ENCODE measurements around the gene CACNA2D4. TPM values are rescaled to one million over a fixed set of nuclear protein-coding genes. Genes with fewer than 3 reads are reported as not detected.

Gene CACNA2D4
- total RNA-seq, 1 donor: 0.72 TPM

- peaks cover 31% of the 10 kb centered on the region for H3K4me1 ChIP-seq (ENCODE audit: insufficient read depth, low read length)
- H3K4me2 ChIP-seq (ENCODE audit: insufficient read depth, low read length): peak overlapping the region; percentile 50
- peak; percentile 91 for DNase-seq (ENCODE audit: insufficient read length, low spot score, missing footprints)
- H3K9me3 ChIP-seq (ENCODE audit: low read depth, low read length): no peaks in the 10 kb centered on the region
- H3K27me3 ChIP-seq (ENCODE audit: insufficient read depth, low read length): no peaks in the 10 kb centered on the region
- no peaks in the 10 kb centered on the region for H4K20me1 ChIP-seq (ENCODE audit: insufficient read depth, low read length)
- H3K27ac ChIP-seq (ENCODE audit: low read depth, low read length): no peak overlapping the region
- H3K79me2 ChIP-seq (ENCODE audit: insufficient read depth, low read length): no peaks in the 10 kb centered on the region
- no peak overlapping the region for H3K4me3 ChIP-seq (ENCODE audit: insufficient read depth, low read length)
- H3K36me3 ChIP-seq (ENCODE audit: insufficient read depth, low read length): no peaks in the 10 kb centered on the region
- peak; percentile 52 for TF ChIP-seq CTCF (IDR thresholded peaks at IDR 0.05; ENCODE audit: extremely low read depth, low read depth, low read length)
- H2AFZ ChIP-seq (ENCODE audit: low read length): no peak overlapping the region
Measured at GRCh38 chr12:1800401-1801302, 117.8 kb downstream of the CACNA2D4 start.

GRCh38 chr12:1799882-1800400 is 118.5 kb downstream of the CACNA2D4 start:
- no peak for DNase-seq (ENCODE audit: insufficient read length, low spot score, missing footprints)
- no peaks in the 10 kb centered on the region for H4K20me1 ChIP-seq (ENCODE audit: insufficient read depth, low read length)
- H3K36me3 ChIP-seq (ENCODE audit: insufficient read depth, low read length): no peaks in the 10 kb centered on the region
- no peak overlapping the region for H3K4me2 ChIP-seq (ENCODE audit: insufficient read depth, low read length)
- TF ChIP-seq CTCF (IDR thresholded peaks at IDR 0.05; ENCODE audit: extremely low read depth, low read depth, low read length): no peak
- peaks cover 4% of the 10 kb centered on the region for H3K27me3 ChIP-seq (ENCODE audit: insufficient read depth, low read length)
- H3K4me1 ChIP-seq (ENCODE audit: insufficient read depth, low read length): peaks cover 31% of the 10 kb centered on the region
- no peak overlapping the region for H3K27ac ChIP-seq (ENCODE audit: low read depth, low read length)
- H2AFZ ChIP-seq (ENCODE audit: low read length): no peak overlapping the region
- no peaks in the 10 kb centered on the region for H3K79me2 ChIP-seq (ENCODE audit: insufficient read depth, low read length)
- H3K4me3 ChIP-seq (ENCODE audit: insufficient read depth, low read length): no peak overlapping the region
- H3K9me3 ChIP-seq (ENCODE audit: low read depth, low read length): no peaks in the 10 kb centered on the region

DNA sequence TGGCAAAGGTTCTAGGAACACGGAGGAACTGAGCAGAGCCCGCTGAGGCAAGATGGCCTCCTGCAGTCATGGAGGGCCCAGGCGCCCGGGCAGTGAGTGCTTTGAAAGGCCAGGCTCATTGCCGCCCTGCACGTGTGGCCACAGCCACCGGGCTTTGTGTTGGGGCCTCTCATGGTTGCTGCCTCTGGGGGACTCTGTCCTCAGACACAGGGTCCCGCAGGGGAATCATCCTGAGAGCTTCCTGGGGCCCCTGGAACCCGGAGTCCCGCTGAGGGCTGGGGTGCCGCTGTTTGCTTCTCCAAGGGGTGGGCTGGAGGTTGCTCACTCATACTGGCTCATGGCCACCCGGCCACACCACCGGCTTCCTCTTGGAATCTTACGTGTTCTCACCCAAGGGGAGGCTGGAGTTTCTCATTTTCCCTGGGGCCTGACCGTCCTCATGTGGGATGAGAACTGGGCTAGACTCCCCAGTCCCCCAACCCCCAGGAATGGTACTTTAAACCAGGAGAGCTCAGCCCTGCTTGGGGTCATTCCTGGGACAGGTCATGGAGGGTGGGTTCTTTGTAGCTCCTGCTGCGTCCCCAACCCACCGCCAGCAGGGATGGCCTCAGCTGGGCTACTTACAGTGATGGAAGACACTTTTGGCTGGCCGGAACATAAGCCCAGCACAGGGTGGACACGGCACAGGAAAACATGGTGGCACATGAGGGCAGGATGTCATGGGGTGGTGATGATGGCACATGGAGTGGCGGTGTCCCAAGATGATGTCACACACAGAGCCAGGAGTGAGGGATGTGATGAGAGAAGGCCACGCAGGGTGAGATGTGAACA is 119.2 kb downstream of the CACNA2D4 start:
- H3K9me3 ChIP-seq (ENCODE audit: low read depth, low read length): no peaks in the 10 kb centered on the region

More for the DNA sequence above, 119.2 kb downstream of the CACNA2D4 start:
- Histone ChIP-seq H3K27me3 (ENCODE audit: insufficient read depth, low read length) (peaks cover 4% of the 10 kb centered on the region), H3K79me2 (ENCODE audit: insufficient read depth, low read length) (no peaks in the 10 kb centered on the region), H3K36me3 (ENCODE audit: insufficient read depth, low read length) (no peaks in the 10 kb centered on the region), H3K4me2 (ENCODE audit: insufficient read depth, low read length) (no peak overlapping the region), H3K27ac (ENCODE audit: low read depth, low read length) (no peak overlapping the region), H2AFZ (ENCODE audit: low read length) (no peak overlapping the region), H4K20me1 (ENCODE audit: insufficient read depth, low read length) (no peaks in the 10 kb centered on the region), H3K4me1 (ENCODE audit: insufficient read depth, low read length) (peaks cover 28% of the 10 kb centered on the region), H3K4me3 (ENCODE audit: insufficient read depth, low read length) (no peak overlapping the region)
- TF ChIP-seq CTCF (IDR thresholded peaks at IDR 0.05; ENCODE audit: extremely low read depth, low read depth, low read length): no peak
- DNase-seq (ENCODE audit: insufficient read length, low spot score, missing footprints): no peak
